Measurements from ENCODE around the gene SLC6A9.

Gene SLC6A9

GRCh38 chr1:44031252-44032169 lies at the start of gene SLC6A9:
Gene SLC6A9, minus strand, starts transcription at chr1:44031462. Its CDS starts 7,185 bp downstream, at chr1:44024277.
- DNase-seq (ENCODE audit: low read depth): peak; percentile 89

GRCh38 chr1:44079566-44079965 lies 48.3 kb upstream of the SLC6A9 start:
- no peak overlapping the region for H3K9ac ChIP-seq (ENCODE audit: low read length)
- no peaks in the 10 kb centered on the region for H3K36me3 ChIP-seq (ENCODE audit: control insufficient read depth, insufficient read depth, low read length, severe bottlenecking)
- H3K4me3 ChIP-seq (ENCODE audit: low read length): no peak overlapping the region
- no peak for DNase-seq (ENCODE audit: low read depth)
- no peaks in the 10 kb centered on the region for H3K9me3 ChIP-seq (ENCODE audit: control insufficient read depth, low read length)
- H3K27me3 ChIP-seq (replicated peaks; ENCODE audit: control insufficient read depth, insufficient read depth, low read length): no peaks in the 10 kb centered on the region
- H3K4me1 ChIP-seq (ENCODE audit: control insufficient read depth, insufficient read depth, low read length): peaks cover under 1% of the 10 kb centered on the region

More at GRCh38 chr1:44031252-44032169, at the start of gene SLC6A9:
- Histone ChIP-seq H3K9ac (ENCODE audit: low read length) (peak within 1 kb of the TSS; percentile 92), H3K4me3 (ENCODE audit: low read length) (peak within 1 kb of the TSS; percentile 96), H3K27me3 (replicated peaks; ENCODE audit: control insufficient read depth, insufficient read depth, low read length) (no peaks in the 10 kb centered on the region), H3K9me3 (ENCODE audit: control insufficient read depth, low read length) (no peaks in the 10 kb centered on the region), H3K36me3 (ENCODE audit: control insufficient read depth, insufficient read depth, low read length, severe bottlenecking) (no peaks in the 10 kb centered on the region), H3K4me1 (ENCODE audit: control insufficient read depth, insufficient read depth, low read length) (peaks cover 35% of the 10 kb centered on the region)

GRCh38 chr1:44078104-44078503 lies 46.8 kb upstream of the SLC6A9 start:
- H3K9ac ChIP-seq (ENCODE audit: low read length): no peak overlapping the region

GRCh38 chr1:44077421-44077820 lies 46.2 kb upstream of the SLC6A9 start:
- no peak for DNase-seq (ENCODE audit: low read depth)
- Histone ChIP-seq H3K9ac (ENCODE audit: low read length) (no peak overlapping the region), H3K9me3 (ENCODE audit: control insufficient read depth, low read length) (no peaks in the 10 kb centered on the region), H3K27me3 (replicated peaks; ENCODE audit: control insufficient read depth, insufficient read depth, low read length) (no peaks in the 10 kb centered on the region), H3K4me3 (ENCODE audit: low read length) (no peak overlapping the region), H3K4me1 (ENCODE audit: control insufficient read depth, insufficient read depth, low read length) (no peaks in the 10 kb centered on the region), H3K36me3 (ENCODE audit: control insufficient read depth, insufficient read depth, low read length, severe bottlenecking) (no peaks in the 10 kb centered on the region)

More at GRCh38 chr1:44078104-44078503, 46.8 kb upstream of the SLC6A9 start:
- no peak for DNase-seq (ENCODE audit: low read depth)
- H3K4me3 ChIP-seq (ENCODE audit: low read length): no peak overlapping the region
- no peaks in the 10 kb centered on the region for H3K36me3 ChIP-seq (ENCODE audit: control insufficient read depth, insufficient read depth, low read length, severe bottlenecking)
- no peaks in the 10 kb centered on the region for H3K9me3 ChIP-seq (ENCODE audit: control insufficient read depth, low read length)
- no peaks in the 10 kb centered on the region for H3K4me1 ChIP-seq (ENCODE audit: control insufficient read depth, insufficient read depth, low read length)
- H3K27me3 ChIP-seq (replicated peaks; ENCODE audit: control insufficient read depth, insufficient read depth, low read length): no peaks in the 10 kb centered on the region

- Histone ChIP-seq H3K4me1 (ENCODE audit: control insufficient read depth, insufficient read depth, low read length) (peaks cover 5% of the 10 kb centered on the region), H3K4me3 (ENCODE audit: low read length) (no peak overlapping the region), H3K27me3 (replicated peaks; ENCODE audit: control insufficient read depth, insufficient read depth, low read length) (no peaks in the 10 kb centered on the region), H3K36me3 (ENCODE audit: control insufficient read depth, insufficient read depth, low read length, severe bottlenecking) (no peaks in the 10 kb centered on the region), H3K9ac (ENCODE audit: low read length) (no peak overlapping the region), H3K9me3 (ENCODE audit: control insufficient read depth, low read length) (no peaks in the 10 kb centered on the region)
- DNase-seq (ENCODE audit: low read depth): no peak
Observed at GRCh38 chr1:44076066-44076465, 44.8 kb upstream of the SLC6A9 start.

GRCh38 chr1:44074415-44074814 lies 43.2 kb upstream of the SLC6A9 start:
- Histone ChIP-seq H3K9ac (ENCODE audit: low read length) (no peak overlapping the region), H3K27me3 (replicated peaks; ENCODE audit: control insufficient read depth, insufficient read depth, low read length) (no peaks in the 10 kb centered on the region), H3K4me1 (ENCODE audit: control insufficient read depth, insufficient read depth, low read length) (peaks cover 5% of the 10 kb centered on the region), H3K9me3 (ENCODE audit: control insufficient read depth, low read length) (no peaks in the 10 kb centered on the region), H3K36me3 (ENCODE audit: control insufficient read depth, insufficient read depth, low read length, severe bottlenecking) (no peaks in the 10 kb centered on the region), H3K4me3 (ENCODE audit: low read length) (no peak overlapping the region)
- no peak for DNase-seq (ENCODE audit: low read depth)

- H3K9me3 ChIP-seq (ENCODE audit: control insufficient read depth, low read length): no peaks in the 10 kb centered on the region
- no peaks in the 10 kb centered on the region for H3K27me3 ChIP-seq (replicated peaks; ENCODE audit: control insufficient read depth, insufficient read depth, low read length)
- H3K9ac ChIP-seq (ENCODE audit: low read length): no peak overlapping the region
- H3K4me3 ChIP-seq (ENCODE audit: low read length): no peak overlapping the region
- peaks cover 11% of the 10 kb centered on the region for H3K4me1 ChIP-seq (ENCODE audit: control insufficient read depth, insufficient read depth, low read length)
- no peak for DNase-seq (ENCODE audit: low read depth)
- H3K36me3 ChIP-seq (ENCODE audit: control insufficient read depth, insufficient read depth, low read length, severe bottlenecking): no peaks in the 10 kb centered on the region
Observed at GRCh38 chr1:44073528-44073927, 42.3 kb upstream of the SLC6A9 start.

- DNase-seq (ENCODE audit: low read depth): no peak
- Histone ChIP-seq H3K4me3 (ENCODE audit: low read length) (no peak overlapping the region), H3K4me1 (ENCODE audit: control insufficient read depth, insufficient read depth, low read length) (peaks cover 18% of the 10 kb centered on the region), H3K27me3 (replicated peaks; ENCODE audit: control insufficient read depth, insufficient read depth, low read length) (no peaks in the 10 kb centered on the region), H3K36me3 (ENCODE audit: control insufficient read depth, insufficient read depth, low read length, severe bottlenecking) (no peaks in the 10 kb centered on the region), H3K9ac (ENCODE audit: low read length) (no peak overlapping the region), H3K9me3 (ENCODE audit: control insufficient read depth, low read length) (no peaks in the 10 kb centered on the region)
Observed at GRCh38 chr1:44072821-44073220, 41.6 kb upstream of the SLC6A9 start.

- DNase-seq (ENCODE audit: low read depth): peak; percentile 60
- Histone ChIP-seq H3K36me3 (ENCODE audit: control insufficient read depth, insufficient read depth, low read length, severe bottlenecking) (no peaks in the 10 kb centered on the region), H3K27me3 (replicated peaks; ENCODE audit: control insufficient read depth, insufficient read depth, low read length) (no peaks in the 10 kb centered on the region), H3K9me3 (ENCODE audit: control insufficient read depth, low read length) (no peaks in the 10 kb centered on the region), H3K9ac (ENCODE audit: low read length) (no peak overlapping the region), H3K4me1 (ENCODE audit: control insufficient read depth, insufficient read depth, low read length) (peaks cover 24% of the 10 kb centered on the region), H3K4me3 (ENCODE audit: low read length) (no peak overlapping the region)
Observed at GRCh38 chr1:44072204-44072603, 40.9 kb upstream of the SLC6A9 start.

GRCh38 chr1:44071461-44071860 lies 40.2 kb upstream of the SLC6A9 start:
- no peak overlapping the region for H3K9ac ChIP-seq (ENCODE audit: low read length)
- DNase-seq (ENCODE audit: low read depth): no peak
- H3K27me3 ChIP-seq (replicated peaks; ENCODE audit: control insufficient read depth, insufficient read depth, low read length): no peaks in the 10 kb centered on the region
- H3K4me1 ChIP-seq (ENCODE audit: control insufficient read depth, insufficient read depth, low read length): peaks cover 26% of the 10 kb centered on the region
- no peak overlapping the region for H3K4me3 ChIP-seq (ENCODE audit: low read length)
- no peaks in the 10 kb centered on the region for H3K36me3 ChIP-seq (ENCODE audit: control insufficient read depth, insufficient read depth, low read length, severe bottlenecking)
- no peaks in the 10 kb centered on the region for H3K9me3 ChIP-seq (ENCODE audit: control insufficient read depth, low read length)

- Histone ChIP-seq H3K4me1 (ENCODE audit: control insufficient read depth, insufficient read depth, low read length) (peaks cover 26% of the 10 kb centered on the region), H3K9me3 (ENCODE audit: control insufficient read depth, low read length) (no peaks in the 10 kb centered on the region), H3K9ac (ENCODE audit: low read length) (peak overlapping the region; percentile 37), H3K27me3 (replicated peaks; ENCODE audit: control insufficient read depth, insufficient read depth, low read length) (no peaks in the 10 kb centered on the region), H3K4me3 (ENCODE audit: low read length) (no peak overlapping the region), H3K36me3 (ENCODE audit: control insufficient read depth, insufficient read depth, low read length, severe bottlenecking) (no peaks in the 10 kb centered on the region)
- no peak for DNase-seq (ENCODE audit: low read depth)
Observed at GRCh38 chr1:44068442-44068921, 37.2 kb upstream of the SLC6A9 start.
